Measurements from ENCODE around the gene GJE1.

GJE1 gene

DNA sequence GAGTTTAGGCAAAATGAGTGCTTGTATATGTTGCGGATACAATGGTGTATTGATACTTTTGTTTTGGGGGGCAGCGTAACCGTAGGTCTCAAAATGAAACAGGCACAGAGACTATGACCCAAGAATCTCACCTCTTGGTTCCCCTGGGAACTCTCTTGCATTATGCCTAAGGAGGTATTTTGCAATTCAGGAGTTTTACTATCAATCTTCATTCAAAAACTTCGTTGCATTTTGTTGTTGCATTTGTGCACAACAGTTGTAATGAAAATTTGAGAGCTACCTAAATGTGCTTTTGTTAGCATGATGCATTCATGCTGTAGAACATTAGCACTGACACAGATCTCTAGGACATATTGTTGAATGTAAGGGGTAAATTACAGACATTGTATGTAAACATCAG lies 32.5 kb downstream of the GJE1 start:
- DNase-seq (ENCODE audit: low read depth, low spot score): no peak

GRCh38 chr6:142167071-142167470 lies 34.3 kb downstream of the GJE1 start:
- DNase-seq (ENCODE audit: low read depth, low spot score): no peak

DNA sequence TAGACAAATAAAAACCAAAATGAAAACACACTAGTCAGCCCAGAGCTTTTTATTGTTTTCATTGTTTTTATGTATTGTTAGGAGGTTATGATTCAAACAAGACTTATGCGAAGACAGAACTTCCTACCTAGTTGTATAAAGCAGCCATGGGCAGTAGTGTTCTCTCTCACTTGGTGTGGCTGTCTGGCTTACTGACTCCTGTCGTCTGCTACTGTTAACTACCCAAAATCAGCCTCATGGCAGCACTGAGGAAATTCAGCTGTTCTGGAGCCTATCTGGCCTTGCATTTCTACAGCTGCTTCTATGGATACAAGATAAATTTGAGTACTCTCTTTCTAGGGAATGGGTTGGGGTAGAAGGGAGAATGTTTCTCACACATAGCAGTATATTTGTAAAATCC lies 34.8 kb downstream of the GJE1 start:
- no peak for DNase-seq (ENCODE audit: low read depth, low spot score)

DNA sequence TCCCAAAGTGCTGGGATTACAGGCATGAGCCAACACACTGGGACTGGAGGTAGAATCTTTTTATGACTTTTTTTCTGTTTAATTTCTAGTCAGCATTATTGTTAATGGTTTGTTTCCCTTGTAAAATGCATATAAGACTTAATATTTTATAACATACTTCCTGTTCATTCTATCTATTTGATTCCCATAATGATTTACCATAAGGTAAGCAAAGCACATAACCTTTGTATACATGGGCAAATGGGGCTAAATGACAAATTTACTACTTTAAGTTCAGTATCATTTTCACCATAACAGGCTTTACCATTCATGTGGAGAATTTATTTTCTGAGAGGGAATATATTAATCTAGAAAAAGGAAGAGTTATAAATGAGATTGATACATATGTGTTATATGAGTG lies 38.6 kb downstream of the GJE1 start:
- DNase-seq (ENCODE audit: low read depth, low spot score): no peak

GRCh38 chr6:142172758-142173157 lies 40.0 kb downstream of the GJE1 start:
- no peak for DNase-seq (ENCODE audit: low read depth, low spot score)

DNA sequence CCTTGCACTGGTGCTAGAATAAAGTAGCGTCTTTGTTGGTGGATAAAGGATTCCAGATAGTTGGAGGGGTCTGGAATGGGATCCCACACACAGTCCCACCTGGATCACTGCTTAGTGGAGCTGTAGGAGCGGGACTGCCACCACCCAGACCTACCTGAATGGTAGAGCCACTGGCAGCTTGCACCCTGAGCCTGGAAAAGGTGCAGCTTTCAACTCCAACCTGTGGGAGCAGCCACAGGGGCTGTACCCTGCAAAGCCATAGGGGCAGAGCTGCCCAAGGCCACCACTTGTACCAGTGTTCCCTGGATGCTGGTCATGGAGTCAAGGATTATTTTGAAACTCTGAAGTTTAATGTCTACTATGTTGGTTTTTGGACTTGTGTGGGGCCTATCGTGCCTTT lies 41.3 kb downstream of the GJE1 start:
- DNase-seq (ENCODE audit: low read depth, low spot score): no peak

GRCh38 chr6:142174703-142175102 lies 42.0 kb downstream of the GJE1 start:
- DNase-seq (ENCODE audit: low read depth, low spot score): no peak

- DNase-seq (ENCODE audit: low read depth, low spot score): no peak
These were observed 45.4 kb downstream of the GJE1 start for GRCh38 chr6:142178129-142178528.

DNA sequence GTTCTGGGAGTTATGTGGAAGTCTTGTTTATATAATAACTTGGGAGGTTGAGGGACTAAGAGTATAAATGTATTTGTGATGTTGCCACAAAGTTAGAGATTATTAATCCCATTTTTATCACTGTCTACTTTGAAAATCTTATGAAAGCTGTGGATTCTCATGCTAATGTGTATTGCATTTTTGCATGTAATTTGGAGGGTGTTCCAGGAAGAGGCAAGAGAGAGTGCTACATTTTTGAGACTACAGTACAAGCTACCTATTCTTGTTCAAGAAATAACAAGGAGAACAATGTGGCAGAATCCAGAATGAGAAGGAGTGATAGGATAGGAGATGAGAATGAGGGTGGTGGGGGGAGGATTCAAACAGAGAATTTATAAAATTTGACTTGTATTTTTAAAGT lies 49.3 kb downstream of the GJE1 start:
- DNase-seq (ENCODE audit: low read depth, low spot score): no peak

- no peak for DNase-seq (ENCODE audit: low read depth, low spot score)
These were observed 50.6 kb downstream of the GJE1 start for GRCh38 chr6:142183351-142183750.

- DNase-seq (ENCODE audit: low read depth, low spot score): no peak
These were observed 51.6 kb downstream of the GJE1 start for GRCh38 chr6:142184307-142184706.

All from iPS DF 19.7 (cell line).